SJSA1 (cell line): Measurements from ENCODE around the gene TPPP2. TPM values are rescaled to one million over a fixed set of nuclear protein-coding genes. Genes with fewer than 3 reads are reported as not detected.

Source experiments
- DNase-seq, 2 experiments: peaks; one replicate each; pipeline ENCODE4 v3.0.0-alpha.2; 2015 to 2020; ENCODE audit warnings: low spot score in 2 of 2, low read depth in 1 of 2
- H3K27ac ChIP-seq: fragments of 250-450 bp; sonication (Bioruptor Pico); 2 replicates; pipeline ENCODE4 v1.5.1; 2020; ENCODE audit warnings: mild to moderate bottlenecking, moderate library complexity
- H3K27me3 ChIP-seq: fragments of 250-450 bp; sonication (Bioruptor Pico); replicated peaks from 2 replicates; pipeline ENCODE4 v1.5.1; 2020; ENCODE audit warnings: mild to moderate bottlenecking, moderate library complexity
- H3K36me3 ChIP-seq: fragments of 250-450 bp; sonication (Bioruptor Pico); 2 replicates; pipeline ENCODE4 v1.5.1; 2020; ENCODE audit warnings: mild to moderate bottlenecking
- H3K4me1 ChIP-seq: fragments of 250-450 bp; sonication (Bioruptor Pico); replicated peaks from 2 replicates; pipeline ENCODE4 v1.6.1; 2021; ENCODE audit warnings: mild to moderate bottlenecking
- H3K4me3 ChIP-seq: fragments of 250-450 bp; sonication (Bioruptor Pico); 2 replicates; pipeline ENCODE4 v1.5.1; 2020; ENCODE audit warnings: mild to moderate bottlenecking
- H3K9me3 ChIP-seq: fragments of 250-450 bp; sonication (Bioruptor Pico); replicated peaks from 2 replicates; pipeline ENCODE4 v1.5.1; 2020; ENCODE audit warnings: mild to moderate bottlenecking
- total RNA-seq: library from RNA; depleted of rRNA; stranded (reverse); fragments of >200 nt; shearing (Covaris generic); gene quantifications from 2 replicates; pipeline ENCODE4 v1.2.3, GENCODE V29; 2014

TPPP2 gene
- total RNA-seq, 1 experiment from 2014 or later, result not detected

- no peaks in the 10 kb centered on the region for H3K4me1 ChIP-seq
- H3K27me3 ChIP-seq, result no peaks in the 10 kb centered on the region
- no peaks in the 10 kb centered on the region for H3K9me3 ChIP-seq
- H3K27ac ChIP-seq, result no peak overlapping the region
- no peak for DNase-seq
- H3K4me3 ChIP-seq, result no peak overlapping the region
- H3K36me3 ChIP-seq, result no peaks in the 10 kb centered on the region
Observed at GRCh38 chr14:21053184-21054122, 23.4 kb downstream of the TPPP2 start.

DNA sequence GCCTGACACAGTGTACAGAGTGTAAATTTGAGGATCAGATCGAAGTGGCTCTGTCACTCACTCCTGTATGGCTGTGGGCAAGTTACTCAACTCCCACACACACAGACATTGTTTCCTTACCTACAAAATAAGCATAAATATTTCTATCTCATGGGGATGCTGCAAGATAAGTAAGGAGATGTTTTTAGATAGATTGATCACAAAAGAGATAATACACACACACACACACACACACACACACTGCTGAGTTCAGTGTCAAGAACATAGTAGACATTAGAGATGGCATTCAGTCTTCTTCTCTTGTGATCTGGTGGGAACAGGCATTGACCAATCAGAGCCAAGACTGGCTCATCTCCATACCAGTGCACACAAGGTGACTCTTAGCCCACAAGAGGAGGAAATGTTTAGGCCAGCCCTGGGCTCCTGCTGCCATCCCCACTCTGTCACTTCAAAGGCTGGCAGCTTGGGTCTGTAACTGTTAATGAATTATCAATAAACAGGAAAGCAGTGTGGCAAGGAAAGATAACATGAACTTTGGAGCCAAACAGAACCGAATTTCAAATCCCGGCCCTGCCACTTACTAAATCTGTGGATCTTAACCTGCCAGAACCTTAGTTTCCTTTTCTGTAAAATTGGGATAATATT lies 24.2 kb downstream of the TPPP2 start:
- Histone ChIP-seq H3K4me3 (no peak overlapping the region), H3K4me1 (no peaks in the 10 kb centered on the region), H3K27ac (no peak overlapping the region), H3K27me3 (no peaks in the 10 kb centered on the region), H3K36me3 (no peaks in the 10 kb centered on the region), H3K9me3 (no peaks in the 10 kb centered on the region)
- no peak for DNase-seq

DNA sequence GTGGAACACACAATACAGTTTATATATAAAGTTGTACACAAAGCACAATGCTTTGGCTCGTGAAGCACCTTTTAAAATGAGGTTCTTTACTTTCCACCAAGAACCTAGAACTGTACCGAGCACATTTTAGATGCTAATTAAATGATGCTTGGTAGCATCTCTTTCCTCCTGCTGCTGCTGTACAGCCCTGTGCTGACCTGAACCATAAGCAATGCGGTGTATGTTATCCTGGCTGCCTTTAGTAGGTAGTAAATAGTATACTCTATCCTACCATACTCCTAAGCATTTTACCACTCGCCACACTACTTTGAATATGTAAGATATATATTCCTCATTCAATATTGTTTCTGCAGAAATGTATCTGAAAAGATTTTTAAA lies 24.7 kb downstream of the TPPP2 start:
- H3K27ac ChIP-seq, result no peak overlapping the region

DNA sequence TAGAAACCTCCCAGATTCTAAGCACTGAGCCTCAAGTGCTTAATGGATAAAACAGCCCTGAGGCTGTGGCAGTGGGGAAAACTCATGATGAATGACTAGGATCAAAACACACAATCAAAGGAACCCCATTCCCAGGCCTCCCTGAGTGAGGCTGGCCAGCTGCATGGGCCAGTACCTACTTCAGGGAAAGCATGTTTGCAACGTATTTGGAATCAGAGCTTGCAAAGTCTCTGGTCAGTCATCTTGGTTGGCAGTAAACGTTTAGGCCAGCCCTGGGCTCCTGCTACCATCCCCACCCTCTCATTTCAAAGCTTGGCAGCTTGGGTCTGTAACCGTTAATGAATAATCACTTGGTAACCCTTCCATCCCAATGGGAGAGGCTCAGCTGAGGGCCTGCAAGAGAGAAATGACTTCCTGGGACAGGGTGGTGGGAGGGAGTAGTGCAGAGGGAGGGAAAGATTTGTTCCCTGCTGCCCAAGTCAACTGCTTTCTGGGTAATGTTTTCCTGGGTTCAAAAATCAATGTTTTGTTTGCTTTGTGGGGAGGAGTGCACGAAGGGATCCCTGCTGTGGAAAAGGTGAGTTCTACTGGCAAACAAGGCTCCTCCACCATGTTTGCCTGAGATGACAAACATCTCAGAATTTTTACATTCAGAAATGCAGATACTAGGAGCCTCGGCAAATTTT lies 25.6 kb downstream of the TPPP2 start:
- no peaks in the 10 kb centered on the region for H3K36me3 ChIP-seq
- H3K9me3 ChIP-seq, result no peaks in the 10 kb centered on the region
- no peaks in the 10 kb centered on the region for H3K27me3 ChIP-seq
- no peak overlapping the region for H3K4me3 ChIP-seq
- no peak for DNase-seq
- no peak overlapping the region for H3K27ac ChIP-seq
- no peaks in the 10 kb centered on the region for H3K4me1 ChIP-seq

More for the DNA sequence above, 24.7 kb downstream of the TPPP2 start:
- Histone ChIP-seq H3K27me3 (no peaks in the 10 kb centered on the region), H3K4me1 (no peaks in the 10 kb centered on the region), H3K4me3 (no peak overlapping the region), H3K36me3 (no peaks in the 10 kb centered on the region), H3K9me3 (no peaks in the 10 kb centered on the region)
- DNase-seq, result no peak

DNA sequence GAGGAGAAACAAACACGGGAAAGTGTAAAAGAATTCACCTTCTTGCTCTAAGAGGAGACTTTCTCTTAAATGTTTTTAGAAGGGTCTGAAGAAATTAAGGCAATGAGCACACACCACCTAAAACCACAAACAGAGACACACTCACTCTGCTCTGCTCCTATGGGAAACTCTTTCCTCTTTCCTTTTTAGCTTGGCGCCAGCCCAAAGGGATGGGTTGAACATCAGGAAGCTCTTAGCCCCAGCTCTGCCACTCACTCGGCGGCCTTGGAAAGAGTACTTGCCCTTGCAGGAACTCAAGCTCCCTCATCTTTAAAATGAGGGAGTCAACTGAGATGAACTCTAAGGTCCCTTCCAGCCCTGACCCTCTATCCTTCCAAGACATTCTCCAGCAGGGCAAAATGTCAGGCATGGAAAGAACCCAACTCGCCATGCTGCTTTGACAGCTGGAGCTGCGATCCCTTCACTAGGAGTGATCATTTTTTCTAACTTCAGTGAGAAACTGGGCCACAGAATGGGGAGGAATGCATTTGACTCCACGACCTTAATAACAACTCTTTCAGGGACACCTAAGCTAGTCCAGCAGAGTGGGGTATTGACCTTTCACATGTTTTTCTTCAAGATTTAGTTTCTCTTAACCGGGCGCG lies 26.6 kb downstream of the TPPP2 start:
- H3K4me1 ChIP-seq, result no peaks in the 10 kb centered on the region
- H3K36me3 ChIP-seq, result no peaks in the 10 kb centered on the region
- no peak for DNase-seq
- no peak overlapping the region for H3K27ac ChIP-seq
- H3K9me3 ChIP-seq, result no peaks in the 10 kb centered on the region
- H3K4me3 ChIP-seq, result no peak overlapping the region
- no peaks in the 10 kb centered on the region for H3K27me3 ChIP-seq

DNA sequence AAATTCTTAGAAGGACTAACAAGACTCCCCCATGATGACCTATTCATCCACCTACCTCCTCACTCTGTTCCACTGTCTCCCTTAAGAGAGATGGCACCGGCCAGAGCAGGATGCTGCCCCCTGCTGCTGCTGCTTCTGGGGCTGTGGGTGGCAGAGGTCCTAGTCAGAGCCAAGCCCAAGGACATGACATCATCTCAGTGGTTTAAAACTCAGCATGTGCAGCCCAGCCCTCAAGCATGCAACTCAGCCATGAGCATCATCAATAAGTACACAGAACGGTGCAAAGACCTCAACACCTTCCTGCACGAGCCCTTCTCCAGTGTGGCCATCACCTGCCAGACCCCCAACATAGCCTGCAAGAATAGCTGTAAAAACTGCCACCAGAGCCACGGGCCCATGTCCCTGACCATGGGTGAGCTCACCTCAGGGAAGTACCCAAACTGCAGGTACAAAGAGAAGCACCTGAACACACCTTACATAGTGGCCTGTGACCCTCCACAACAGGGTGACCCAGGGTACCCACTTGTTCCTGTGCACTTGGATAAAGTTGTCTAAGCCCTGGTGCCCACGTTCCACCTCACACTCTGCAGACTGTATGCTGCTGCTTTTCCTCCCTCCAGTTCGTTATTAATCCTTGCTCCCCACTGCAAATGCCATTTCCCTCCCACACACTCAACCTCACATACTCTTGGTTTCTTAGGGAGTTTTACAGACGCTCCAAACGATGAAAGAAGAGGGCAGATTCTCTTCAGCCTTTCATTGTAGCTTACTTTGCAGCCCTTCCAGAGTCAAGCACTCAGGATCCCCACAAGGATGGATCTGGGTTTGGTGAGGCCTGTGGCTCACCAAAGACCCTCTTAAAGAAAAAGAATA lies 28.0 kb downstream of the TPPP2 start, which contains the start of gene RNASE8:
RNASE8 (plus strand) TSS at position 20 of the 873 bp plus-strand sequence; CDS start at position 91, 71 bp downstream.
- DNase-seq, result no peak
- no peaks in the 10 kb centered on the region for H3K9me3 ChIP-seq
- H3K27ac ChIP-seq, result no peak within 1 kb of the TSS
- H3K36me3 ChIP-seq, result no peaks in the 10 kb centered on the region
- no peak within 1 kb of the TSS for H3K4me3 ChIP-seq
- H3K4me1 ChIP-seq, result peaks cover 2% of the 10 kb centered on the region
- H3K27me3 ChIP-seq, result no peaks in the 10 kb centered on the region

GRCh38 chr14:21058903-21059302 lies 28.9 kb downstream of the TPPP2 start:
- no peaks in the 10 kb centered on the region for H3K9me3 ChIP-seq
- no peak overlapping the region for H3K27ac ChIP-seq
- H3K36me3 ChIP-seq, result no peaks in the 10 kb centered on the region
- no peaks in the 10 kb centered on the region for H3K27me3 ChIP-seq
- DNase-seq, result no peak
- H3K4me3 ChIP-seq, result no peak overlapping the region
- H3K4me1 ChIP-seq, result peaks cover 11% of the 10 kb centered on the region

- no peaks in the 10 kb centered on the region for H3K9me3 ChIP-seq
- no peak overlapping the region for H3K27ac ChIP-seq
- no peak overlapping the region for H3K4me3 ChIP-seq
- DNase-seq, result no peak
- H3K36me3 ChIP-seq, result no peaks in the 10 kb centered on the region
- peaks cover 12% of the 10 kb centered on the region for H3K4me1 ChIP-seq
- H3K27me3 ChIP-seq, result no peaks in the 10 kb centered on the region
Observed at GRCh38 chr14:21059842-21060613, 30.0 kb downstream of the TPPP2 start.

DNA sequence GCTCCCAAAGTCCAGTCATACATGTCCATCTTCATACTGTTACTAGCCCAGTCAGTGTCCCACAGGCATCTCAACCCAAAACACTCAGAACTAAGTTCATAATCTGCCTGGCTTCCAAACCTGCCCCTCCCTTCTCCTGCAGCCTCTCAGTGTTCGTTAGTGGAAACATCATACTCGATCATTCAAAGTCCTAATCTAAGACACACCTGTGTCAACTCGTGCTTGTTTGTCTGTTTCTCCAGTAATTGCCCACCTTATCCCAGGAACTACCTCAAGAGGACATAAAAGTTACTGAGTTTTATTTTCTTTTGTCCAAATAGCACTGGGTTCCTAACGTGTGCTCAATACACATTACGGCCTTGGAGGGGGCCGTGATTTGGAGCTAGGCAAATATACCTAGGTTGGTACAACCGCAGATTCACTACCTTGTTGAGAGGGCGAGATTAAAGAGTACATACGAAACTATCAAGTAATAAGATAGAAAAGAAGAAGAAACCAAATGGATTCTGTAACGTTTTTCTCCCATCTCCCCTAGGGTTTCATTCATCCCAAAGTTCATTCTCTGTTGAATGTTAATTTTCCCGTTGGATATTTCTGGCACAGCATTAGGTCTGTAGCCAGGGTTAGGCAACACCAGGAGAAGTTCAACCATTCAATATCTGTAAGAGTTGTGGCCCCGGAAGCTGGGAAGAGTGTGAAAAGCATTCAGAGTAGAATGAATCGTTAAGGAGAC lies 30.8 kb downstream of the TPPP2 start:
- H3K36me3 ChIP-seq, result no peaks in the 10 kb centered on the region
- H3K27ac ChIP-seq, result no peak overlapping the region
- DNase-seq, result no peak
- H3K9me3 ChIP-seq, result no peaks in the 10 kb centered on the region
- H3K27me3 ChIP-seq, result no peaks in the 10 kb centered on the region
- no peak overlapping the region for H3K4me3 ChIP-seq
- peaks cover 12% of the 10 kb centered on the region for H3K4me1 ChIP-seq

DNA sequence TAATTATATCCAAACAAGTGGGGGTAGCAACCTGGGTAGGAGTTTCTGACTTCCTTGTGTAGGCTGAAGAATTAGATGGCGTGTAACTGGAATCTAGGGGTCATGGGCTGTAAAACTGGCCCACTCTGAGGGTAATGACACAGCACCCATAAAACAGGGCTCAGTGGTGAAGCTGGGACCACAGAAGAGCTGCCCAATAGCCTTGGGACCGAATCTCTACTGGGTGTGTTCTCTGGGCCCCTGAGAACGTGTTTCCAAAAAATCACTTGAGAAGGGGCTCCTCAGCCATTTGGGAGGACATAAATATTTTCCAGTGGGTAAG lies 31.3 kb downstream of the TPPP2 start:
- H3K4me1 ChIP-seq, result peaks cover 12% of the 10 kb centered on the region

DNA sequence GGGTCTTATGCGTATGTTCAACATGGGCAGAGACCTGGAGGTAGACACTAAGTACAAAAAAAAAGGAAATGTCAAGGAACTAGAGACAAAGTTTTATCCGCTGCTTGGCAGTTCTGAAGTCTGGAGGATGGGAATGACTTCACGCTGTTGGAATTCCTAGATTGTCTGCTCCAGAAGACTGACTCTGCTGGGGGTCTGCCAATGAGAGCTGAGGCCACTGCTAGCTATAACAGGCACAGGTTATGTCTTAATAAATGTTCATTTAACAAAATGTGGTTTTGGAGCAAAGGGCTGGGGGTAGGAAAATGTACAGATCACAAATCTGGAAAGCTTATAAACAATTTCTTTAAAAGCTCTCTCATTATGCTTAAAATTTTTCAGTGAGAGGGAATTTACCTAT lies 33.5 kb downstream of the TPPP2 start:
- H3K9me3 ChIP-seq, result no peaks in the 10 kb centered on the region
- no peaks in the 10 kb centered on the region for H3K27me3 ChIP-seq
- no peak overlapping the region for H3K4me3 ChIP-seq
- peak; percentile 53 to 68 for DNase-seq
- H3K27ac ChIP-seq, result peak overlapping the region; percentile 11; the same call in 1 of the 2 replicates
- H3K36me3 ChIP-seq, result no peaks in the 10 kb centered on the region
- peaks cover 13% of the 10 kb centered on the region for H3K4me1 ChIP-seq

More for the DNA sequence above, 31.3 kb downstream of the TPPP2 start:
- Histone ChIP-seq H3K27me3 (no peaks in the 10 kb centered on the region), H3K9me3 (no peaks in the 10 kb centered on the region), H3K36me3 (no peaks in the 10 kb centered on the region), H3K27ac (no peak overlapping the region), H3K4me3 (no peak overlapping the region)
- DNase-seq, result no peak
